Endodermal cell (in vitro differentiated cells): ENCODE results near the gene CGB7. TPM values are rescaled to one million over a fixed set of nuclear protein-coding genes. Genes with fewer than 3 reads are reported as not detected.

Experiments used
- DNase-seq: peaks from one replicate; pipeline ENCODE4 v3.0.0-alpha.2; 2017
- H3K27ac ChIP-seq: 2 replicates; pipeline ENCODE4 v1.5.1; 2013; ENCODE audit warnings: mild to moderate bottlenecking, low read depth, low read length, moderate library complexity
- H3K27me3 ChIP-seq: 2 replicates; pipeline ENCODE4 v1.6.1; 2013; ENCODE audit warnings: mild to moderate bottlenecking, low read length, moderate library complexity; ENCODE audit not compliant: insufficient read depth, control insufficient read depth, poor library complexity, severe bottlenecking
- H3K36me3 ChIP-seq: 2 replicates; pipeline ENCODE4 v1.7.0; 2013; ENCODE audit warnings: mild to moderate bottlenecking, low read length, moderate library complexity; ENCODE audit not compliant: control insufficient read depth, insufficient read depth
- H3K4me1 ChIP-seq: one replicate; pipeline ENCODE4 v1.7.0; 2013; ENCODE audit warnings: low read length; ENCODE audit not compliant: control insufficient read depth, insufficient read depth
- H3K4me3 ChIP-seq: 2 replicates; pipeline ENCODE4 v1.5.1; 2013; ENCODE audit warnings: mild to moderate bottlenecking, low read length, moderate library complexity
- H3K9ac ChIP-seq: 2 replicates; pipeline ENCODE4 v1.6.1; 2013; ENCODE audit warnings: mild to moderate bottlenecking, low read length, moderate library complexity; ENCODE audit not compliant: poor library complexity, severe bottlenecking; ENCODE audit errors: extremely low read depth
- H3K9me3 ChIP-seq: 2 replicates; pipeline ENCODE4 v1.6.1; 2013; ENCODE audit warnings: mild to moderate bottlenecking, low read length, moderate library complexity; ENCODE audit not compliant: control insufficient read depth
- H3K27ac Mint-ChIP-seq: 2 replicates; pipeline ENCODE4 v1.8.0; 2020; ENCODE audit warnings: mixed read lengths
- H3K27me3 Mint-ChIP-seq: 2 replicates; pipeline ENCODE4 v1.8.0; 2021; ENCODE audit warnings: mild to moderate bottlenecking, mixed read lengths; ENCODE audit not compliant: insufficient read depth
- H3K36me3 Mint-ChIP-seq: 2 replicates; pipeline ENCODE4 v1.8.0; 2020; ENCODE audit warnings: low read depth, mixed read lengths
- H3K4me1 Mint-ChIP-seq: 2 replicates; pipeline ENCODE4 v1.8.0; 2020; ENCODE audit warnings: mixed read lengths
- H3K4me3 Mint-ChIP-seq: 2 replicates; pipeline ENCODE4 v1.8.0; 2020; ENCODE audit warnings: mild to moderate bottlenecking, moderate library complexity, mixed read lengths
- H3K9me3 Mint-ChIP-seq: 2 replicates; pipeline ENCODE4 v1.8.0; 2020; ENCODE audit warnings: mild to moderate bottlenecking, mixed read lengths
- CTCF ChIP-seq: fragments of 200-600 bp; sonication (generic); conservative IDR thresholded peaks from 2 replicates; pipeline ENCODE4 v1.5.0; 2021; ENCODE audit warnings: antibody characterized with exemption, mild to moderate bottlenecking
- WGBS, 2 experiments: methylation state at CpG; one replicate each; pipeline versions ENCODE4 v1.1.5 to v1.1.7; 2013; ENCODE audit warnings: missing lambda C conversion rate in 2 of 2, mixed read lengths in 1 of 2; ENCODE audit not compliant: insufficient coverage in 1 of 2, insufficient read length in 1 of 2; 5-methylcytosine and 5-hydroxymethylcytosine counted together
- total RNA-seq, 2 donors: library from RNA; stranded (reverse); fragmentation: NEBNext Ultra II Directional in 1 of 2; extraction: Animal tissue kit (Norgen Biotek cat#: 25700) in 1 of 2; gene quantifications; 2 replicates in 1 of 2; 3 replicates in 1 of 2; pipeline ENCODE4 v1.2.1, GENCODE V29; 2021

The CGB7 gene
- total RNA-seq, 2 donors from 2014 or later: 1.5 to 2.9 TPM

- Histone ChIP-seq H3K27me3 (peaks cover 79% of the 10 kb centered on the region), H3K27ac (no peak overlapping the region), H3K4me1 (no peaks in the 10 kb centered on the region), H3K4me3 (no peak overlapping the region), H3K9ac (no peak overlapping the region), H3K36me3 (no peaks in the 10 kb centered on the region), H3K9me3 (no peaks in the 10 kb centered on the region)
- TF ChIP-seq CTCF: no peak
- WGBS, 2 experiments: 92 to 96% methylated on average over 19 to 21 of the region's 21 CpGs
- DNase-seq: no peak
- H3K36me3 Mint-ChIP-seq: peaks cover 2% of the 10 kb centered on the region
- peaks cover 93% of the 10 kb centered on the region for H3K27me3 Mint-ChIP-seq
- H3K27ac Mint-ChIP-seq: no peak overlapping the region
- no peak overlapping the region for H3K4me3 Mint-ChIP-seq
- H3K4me1 Mint-ChIP-seq: peaks cover 3% of the 10 kb centered on the region
- peaks cover 10% of the 10 kb centered on the region for H3K9me3 Mint-ChIP-seq
Measured at GRCh38 chr19:49070416-49070815, 12.9 kb upstream of the CGB7 start.

GRCh38 chr19:49069026-49069425, 11.5 kb upstream of the CGB7 start:
- DNase-seq: no peak
- no peaks in the 10 kb centered on the region for H3K36me3 ChIP-seq
- H3K36me3 Mint-ChIP-seq: peaks cover 2% of the 10 kb centered on the region
- H3K27ac ChIP-seq: no peak overlapping the region
- peaks cover 75% of the 10 kb centered on the region for H3K27me3 ChIP-seq
- H3K9me3 ChIP-seq: no peaks in the 10 kb centered on the region
- no peak overlapping the region for H3K27ac Mint-ChIP-seq
- no peak overlapping the region for H3K4me3 Mint-ChIP-seq
- H3K4me1 Mint-ChIP-seq: peaks cover 4% of the 10 kb centered on the region
- H3K4me1 ChIP-seq: no peaks in the 10 kb centered on the region
- no peak overlapping the region for H3K4me3 ChIP-seq
- H3K27me3 Mint-ChIP-seq: peaks cover 89% of the 10 kb centered on the region
- TF ChIP-seq CTCF: no peak
- no peak overlapping the region for H3K9ac ChIP-seq
- 86 to 90% methylated on average over 1 to 9 of the region's 9 CpGs for WGBS, 2 experiments
- H3K9me3 Mint-ChIP-seq: peaks cover 10% of the 10 kb centered on the region

GRCh38 chr19:49067554-49067953, 10.0 kb upstream of the CGB7 start:
- no peak overlapping the region for H3K27ac Mint-ChIP-seq
- TF ChIP-seq CTCF: no peak
- Histone ChIP-seq H3K27ac (no peak overlapping the region), H3K9me3 (no peaks in the 10 kb centered on the region), H3K27me3 (peaks cover 60% of the 10 kb centered on the region), H3K4me1 (no peaks in the 10 kb centered on the region), H3K9ac (no peak overlapping the region), H3K36me3 (no peaks in the 10 kb centered on the region), H3K4me3 (no peak overlapping the region)
- peaks cover 4% of the 10 kb centered on the region for H3K4me1 Mint-ChIP-seq
- H3K27me3 Mint-ChIP-seq: peaks cover 82% of the 10 kb centered on the region
- H3K36me3 Mint-ChIP-seq: peaks cover 2% of the 10 kb centered on the region
- peaks cover 9% of the 10 kb centered on the region for H3K9me3 Mint-ChIP-seq
- no peak overlapping the region for H3K4me3 Mint-ChIP-seq
- 87% methylated on average over 3 of the region's 3 CpGs; no CpG with 5 or more reads in 1 of the 2 experiments for WGBS, 2 experiments
- no peak for DNase-seq
